Vagina (tissue), 2 donors: ENCODE results near the gene RNF183.

Experiments used
- CTCF ChIP-seq, 3 experiments: fragments of 450-650 bp in 2 of 3; fragments of 200-600 bp in 1 of 3; sonication (generic) in 1 of 3; IDR thresholded peaks; one replicate each; pipeline ENCODE4 v1.5.1; 2017 to 2019; ENCODE audit warnings: antibody characterized with exemption in 3 of 3, mild to moderate bottlenecking in 2 of 3, moderate library complexity in 2 of 3
- POLR2A ChIP-seq, 2 donors: fragments of 450-650 bp; IDR thresholded peaks; one replicate each; pipeline ENCODE4 v1.6.1; 2017; ENCODE audit warnings: antibody characterized with exemption in 2 of 2, mild to moderate bottlenecking in 2 of 2, moderate library complexity in 2 of 2

- TF ChIP-seq POLR2A (IDR thresholded peaks at IDR 0.05) = no peak
- no peak for TF ChIP-seq CTCF (IDR thresholded peaks at IDR 0.05)
Measured at GRCh38 chr9:113298924-113299770, 4.0 kb downstream of the RNF183 start.
